Subcutaneous adipose tissue (tissue), 4 donors: ENCODE measurements around the gene DLGAP1. TPM values are rescaled to one million over a fixed set of nuclear protein-coding genes. Genes with fewer than 3 reads are reported as not detected.

ENCODE experiments used
- CTCF ChIP-seq: fragments of 450-650 bp; IDR thresholded peaks from one replicate; pipeline ENCODE4 v1.5.1; 2016; ENCODE audit warnings: low read depth, mild to moderate bottlenecking, control low read depth, antibody characterized with exemption, moderate library complexity
- total RNA-seq, 4 donors: library from RNA; depleted of rRNA; stranded (reverse); fragments of >200 nt; gene quantifications; one replicate each; pipeline ENCODE4 v1.1.0, GENCODE V29; 2016

DLGAP1 gene
- total RNA-seq, 4 donors from 2014 or later, result 0.44 to 3.3 (median 0.99) TPM

- no peak for TF ChIP-seq CTCF
Measured at GRCh38 chr18:3973191-3973850, 481.8 kb downstream of the DLGAP1 start.

GRCh38 chr18:3972291-3972930 is 482.7 kb downstream of the DLGAP1 start:
- TF ChIP-seq CTCF, result no peak

GRCh38 chr18:3970929-3971328 is 484.2 kb downstream of the DLGAP1 start:
- no peak for TF ChIP-seq CTCF

- no peak for TF ChIP-seq CTCF
Measured at GRCh38 chr18:3967359-3968180, 487.5 kb downstream of the DLGAP1 start.

GRCh38 chr18:3966642-3967358 is 488.3 kb downstream of the DLGAP1 start:
- TF ChIP-seq CTCF, result no peak

- TF ChIP-seq CTCF, result no peak
Measured at GRCh38 chr18:3966246-3966641, 488.9 kb downstream of the DLGAP1 start.
